GM19023 (cell line): ENCODE results near the gene OR6B1.
"Not testable (repeated sequence)": the region's sequence is repeated elsewhere in the genome, so short reads cannot be mapped to it uniquely, and the experiment has no call there.

Experiments used
- ATAC-seq: cut with Tn5 transposase; IDR thresholded peaks from one replicate; pipeline ENCODE4 v1.9.1; 2021; ENCODE audit warnings: mild to moderate bottlenecking, moderate library complexity; ENCODE audit not compliant: unreplicated experiment

Gene OR6B1

GRCh38 chr7:144037414-144038035 lies 37.4 kb downstream of the OR6B1 start:
- no peak for ATAC-seq

- ATAC-seq = no peak
These were observed 38.8 kb downstream of the OR6B1 start for GRCh38 chr7:144038887-144039286.

- ATAC-seq = no peak
These were observed 48.5 kb downstream of the OR6B1 start, which contains the start of gene OR2A5 for GRCh38 chr7:144048648-144049047. OR2A5 (plus strand) TSS chr7:144048948; CDS start chr7:144050402, 1,454 bp downstream.

- ATAC-seq = no peak
These were observed 49.4 kb downstream of the OR6B1 start for GRCh38 chr7:144049491-144049890.

GRCh38 chr7:144050093-144050492 lies 50.0 kb downstream of the OR6B1 start:
- no peak for ATAC-seq

- ATAC-seq = not testable (repeated sequence)
These were observed 50.8 kb downstream of the OR6B1 start for GRCh38 chr7:144050884-144051283.

- no peak for ATAC-seq
These were observed 57.8 kb downstream of the OR6B1 start for GRCh38 chr7:144057954-144058353.
